DMS 273 (cell line): ENCODE results near the gene RERG.
"Not testable (repeated sequence)": the region's sequence is repeated elsewhere in the genome, so short reads cannot be mapped to it uniquely, and the experiment has no call there.

Source experiments
- DNase-seq: peaks from one replicate; lab custom pipeline; 2025; ENCODE audit not compliant: unreplicated experiment; lab: John Stamatoyannopoulos, UW

The RERG gene

GRCh38 chr12:15220915-15221885 lies at the start of gene RERG:
TSS of gene RERG (minus strand) at chr12:15221417. CDS start at chr12:15217489, 3,928 bp downstream.
- DNase-seq = peak; percentile 83

- no peak for DNase-seq
These were observed 49.4 kb upstream of the RERG start for GRCh38 chr12:15270591-15270990.

GRCh38 chr12:15268927-15269552 lies 47.8 kb upstream of the RERG start:
- DNase-seq = peak; percentile 76

GRCh38 chr12:15268309-15268708 lies 47.1 kb upstream of the RERG start:
- no peak for DNase-seq

GRCh38 chr12:15265875-15266274 lies 44.7 kb upstream of the RERG start:
- no peak for DNase-seq

GRCh38 chr12:15256761-15257160 lies 35.5 kb upstream of the RERG start:
- no peak for DNase-seq

- no peak for DNase-seq
These were observed 32.8 kb upstream of the RERG start for GRCh38 chr12:15253990-15254389.

GRCh38 chr12:15244926-15245325 lies 23.7 kb upstream of the RERG start:
- DNase-seq = no peak

- DNase-seq = no peak
These were observed 23.1 kb upstream of the RERG start for GRCh38 chr12:15244341-15244740.

GRCh38 chr12:15243102-15243501 lies 21.9 kb upstream of the RERG start:
- no peak for DNase-seq

- no peak for DNase-seq
These were observed 19.7 kb upstream of the RERG start for GRCh38 chr12:15240898-15241297.

- DNase-seq = no peak
These were observed 13.3 kb upstream of the RERG start for GRCh38 chr12:15234508-15234907.

GRCh38 chr12:15234011-15234410 lies 12.8 kb upstream of the RERG start:
- DNase-seq = no peak

GRCh38 chr12:15232959-15233358 lies 11.7 kb upstream of the RERG start:
- DNase-seq = no peak

- DNase-seq = no peak
These were observed 10.3 kb upstream of the RERG start for GRCh38 chr12:15231493-15231892.

- DNase-seq = no peak
These were observed 9.5 kb upstream of the RERG start for GRCh38 chr12:15230751-15231150.

GRCh38 chr12:15230137-15230536 lies 8.9 kb upstream of the RERG start:
- DNase-seq = no peak

- DNase-seq = peak; percentile 65
These were observed 5.9 kb upstream of the RERG start for GRCh38 chr12:15227004-15227679.

GRCh38 chr12:15225863-15226218 lies 4.6 kb upstream of the RERG start:
- DNase-seq = not testable (repeated sequence)

GRCh38 chr12:15225136-15225862 lies 4.1 kb upstream of the RERG start:
- DNase-seq = no peak

- DNase-seq = no peak
These were observed 1.0 kb upstream of the RERG start for GRCh38 chr12:15222219-15222618.
